GM18909 (cell line): ENCODE measurements around the gene ITIH5.

Experiments
- ATAC-seq: cut with Tn5 transposase; IDR thresholded peaks from one replicate; pipeline ENCODE4 v1.9.1; 2021; ENCODE audit warnings: mild to moderate bottlenecking; ENCODE audit not compliant: unreplicated experiment, poor library complexity

Gene ITIH5

DNA sequence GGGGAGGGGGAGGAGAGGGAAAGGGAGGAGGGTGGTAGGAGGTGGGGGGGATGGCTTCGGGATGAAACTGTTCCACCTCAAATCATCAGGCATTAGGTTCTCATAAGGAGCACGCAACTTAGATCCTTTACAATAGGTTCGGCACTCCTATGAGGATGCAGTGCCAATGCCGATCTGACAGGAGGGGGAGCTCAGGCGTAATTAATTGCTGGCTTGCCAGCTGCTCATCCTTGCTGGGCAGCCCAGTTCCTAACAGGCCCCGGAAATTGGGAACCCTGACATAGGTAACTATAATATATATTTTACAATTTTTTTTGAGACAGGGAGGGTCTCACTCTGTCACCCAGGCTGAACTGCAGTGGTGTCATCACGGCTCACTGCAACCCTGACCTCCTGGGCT lies 137.1 kb downstream of the ITIH5 start:
- no peak for ATAC-seq

DNA sequence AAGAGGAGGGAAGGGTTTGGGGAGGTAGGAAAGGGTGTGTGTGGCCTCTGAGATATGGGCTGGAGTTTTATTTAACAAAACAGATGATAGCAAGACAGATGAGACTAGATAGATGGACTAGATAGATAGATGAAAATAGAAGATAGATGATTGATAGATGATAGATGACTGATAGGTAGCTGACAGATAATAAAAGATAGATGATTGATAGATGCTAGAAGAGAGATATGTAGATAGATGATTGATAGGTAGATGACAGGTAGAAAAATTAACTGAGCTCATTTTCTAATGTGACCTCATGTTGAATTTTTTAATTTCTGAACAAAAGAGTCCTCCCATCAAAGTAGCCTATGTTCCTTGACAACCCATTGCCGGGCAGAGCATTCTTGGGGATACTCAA lies 139.3 kb downstream of the ITIH5 start:
- ATAC-seq = no peak

DNA sequence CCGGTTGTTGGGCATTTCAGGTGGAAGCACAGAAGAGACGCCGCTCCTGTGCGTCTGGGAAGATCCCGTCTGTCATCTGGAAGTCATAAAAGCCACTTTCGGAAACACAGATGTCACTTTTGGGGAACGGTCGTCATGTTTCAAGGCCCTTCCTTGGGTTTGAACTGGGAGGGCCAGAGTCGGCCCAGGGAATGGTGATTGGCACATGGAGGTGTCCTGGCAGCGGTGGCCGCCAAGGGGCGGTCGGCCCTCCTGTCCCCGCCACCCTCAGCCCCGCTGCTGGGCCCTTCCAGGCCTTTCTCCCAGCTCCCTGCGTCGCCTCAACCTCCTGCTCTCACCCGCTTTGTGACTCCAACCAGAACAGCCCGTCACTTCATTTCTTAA lies 140.8 kb downstream of the ITIH5 start:
- no peak for ATAC-seq

DNA sequence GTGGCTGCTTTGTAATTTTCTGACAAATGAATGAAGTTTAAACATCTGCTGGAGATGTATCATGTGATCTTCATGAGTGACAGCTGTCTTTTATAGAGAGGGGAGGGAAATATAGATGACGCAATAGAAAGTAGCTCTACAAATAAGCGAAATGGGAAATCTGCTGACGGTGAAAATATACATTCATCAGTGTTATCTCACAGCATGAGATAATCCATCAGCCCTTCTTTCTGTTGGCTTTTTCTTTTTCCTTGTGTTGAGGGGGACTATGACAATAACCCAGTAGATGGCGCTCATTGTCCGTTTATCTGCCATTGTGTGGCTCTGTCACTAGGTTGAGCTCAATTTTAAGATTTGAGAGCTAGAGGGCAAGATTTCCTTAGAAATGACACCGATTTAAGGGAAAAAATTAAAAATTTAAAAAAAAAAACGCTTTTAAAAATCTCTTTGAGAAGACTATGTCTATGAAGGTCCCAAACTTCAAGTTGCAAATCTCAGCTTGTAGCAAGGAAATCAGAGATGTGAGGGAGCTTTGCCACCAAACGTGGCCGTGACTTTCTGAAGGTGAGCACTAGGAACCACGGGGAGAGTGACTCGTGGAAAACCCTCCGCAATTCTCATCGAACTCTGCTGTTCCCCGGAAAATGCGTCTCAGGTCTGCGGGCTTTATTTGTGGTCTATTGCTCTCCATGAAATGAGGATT lies 141.3 kb downstream of the ITIH5 start:
- peak; percentile 75 for ATAC-seq

DNA sequence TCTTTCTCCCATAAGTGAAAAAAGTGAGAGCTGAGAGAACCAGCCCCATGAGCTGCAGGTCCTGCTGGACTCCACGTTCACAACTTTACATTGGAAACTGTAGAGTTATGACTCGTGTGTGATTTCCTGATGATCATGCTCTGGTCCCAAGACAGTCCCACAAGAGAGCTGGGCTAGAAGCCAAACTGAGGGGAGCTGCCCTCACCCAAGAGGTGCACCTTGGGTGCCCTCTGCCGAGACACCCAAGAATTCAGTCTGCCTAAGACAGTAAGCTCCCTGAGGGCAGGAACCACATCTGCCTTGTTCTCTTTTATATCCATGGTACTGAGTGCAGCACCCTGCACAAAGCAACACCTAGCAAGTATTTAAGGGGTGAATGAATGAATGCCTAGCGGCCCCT lies 143.1 kb downstream of the ITIH5 start:
- ATAC-seq = no peak

DNA sequence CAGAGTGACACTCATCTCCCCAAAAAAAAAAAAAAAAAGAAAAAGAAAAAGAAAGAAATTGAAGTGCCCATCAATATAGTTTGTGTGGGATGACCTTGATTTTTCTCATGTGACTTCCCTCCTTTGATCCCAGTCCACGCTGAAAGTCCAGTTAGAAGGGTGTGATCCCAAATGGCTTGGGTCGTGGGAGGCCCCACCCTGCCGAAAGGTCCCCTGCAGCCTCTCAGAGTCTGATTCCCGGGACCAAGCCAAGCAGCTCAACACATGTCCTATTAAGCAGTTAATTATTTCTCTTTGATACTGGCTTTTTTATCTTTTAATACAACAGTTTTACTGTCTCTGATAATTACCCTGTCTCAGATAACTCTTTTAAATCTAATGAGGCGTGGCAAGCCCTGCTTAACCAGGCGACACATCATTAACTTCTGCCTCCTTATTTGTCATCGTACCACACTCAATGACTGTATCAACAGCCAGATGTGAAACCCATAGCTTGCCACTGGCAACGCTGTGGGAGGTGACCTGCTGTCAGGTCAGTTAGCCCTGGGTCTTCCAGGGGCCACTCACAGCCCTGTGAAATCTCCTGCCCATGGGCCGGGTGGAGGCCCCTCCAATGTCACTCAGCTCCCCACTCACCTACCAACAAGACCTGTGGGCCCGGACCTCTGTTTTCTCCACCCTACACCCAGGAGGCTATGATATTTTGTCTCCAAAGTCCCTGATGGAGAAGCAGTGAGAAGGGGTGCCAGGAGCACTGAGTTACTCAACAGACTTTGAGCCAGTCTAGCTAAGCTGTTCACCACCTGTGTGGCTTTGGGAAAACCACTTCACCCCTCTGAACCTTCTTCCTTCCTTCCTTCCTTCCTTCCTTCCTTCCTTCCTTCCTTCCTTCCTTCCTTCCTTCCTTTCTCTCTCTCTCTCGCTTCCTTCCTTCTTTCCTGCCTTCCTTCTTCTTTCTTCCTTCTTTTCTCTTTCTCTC lies 146.0 kb downstream of the ITIH5 start:
- ATAC-seq = peak; percentile 86

DNA sequence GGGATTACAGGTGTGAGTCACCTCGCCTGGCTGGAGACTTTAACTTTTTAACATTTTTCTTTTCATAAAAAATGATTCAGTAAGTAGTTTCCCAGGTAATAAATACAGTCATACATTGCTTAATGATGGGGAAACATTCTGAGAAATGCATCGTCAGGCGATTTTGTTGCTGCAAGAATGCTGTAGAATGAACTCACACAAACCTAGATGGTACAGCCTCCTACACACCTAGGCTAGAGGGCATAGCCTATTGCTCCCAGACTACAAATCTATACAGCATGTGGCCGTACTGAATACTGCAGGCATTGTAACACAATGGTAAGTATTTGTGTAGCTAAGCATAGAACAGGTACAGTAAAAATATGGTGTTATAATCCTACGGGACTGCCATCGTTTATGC lies 147.4 kb downstream of the ITIH5 start:
- ATAC-seq = no peak

DNA sequence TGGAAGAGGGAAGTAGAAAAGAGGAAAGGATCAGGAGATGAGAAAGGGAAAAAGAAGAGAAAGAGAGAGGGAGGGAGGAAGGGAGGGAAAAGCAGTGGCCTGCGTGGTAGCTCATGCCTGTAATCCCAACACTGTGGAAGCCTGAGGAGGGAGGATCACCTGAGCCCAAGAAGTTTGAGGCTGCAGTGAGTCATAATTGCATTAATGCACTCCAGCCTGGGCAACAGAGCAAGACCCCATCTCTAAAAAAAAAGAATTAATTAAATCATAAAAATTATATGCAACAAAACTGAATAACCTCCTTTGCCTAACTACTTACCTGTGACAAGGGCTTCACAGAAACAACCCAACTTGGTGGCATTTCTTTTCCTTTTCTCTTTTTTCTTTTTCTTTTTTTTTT lies 148.1 kb downstream of the ITIH5 start:
- ATAC-seq = no peak

DNA sequence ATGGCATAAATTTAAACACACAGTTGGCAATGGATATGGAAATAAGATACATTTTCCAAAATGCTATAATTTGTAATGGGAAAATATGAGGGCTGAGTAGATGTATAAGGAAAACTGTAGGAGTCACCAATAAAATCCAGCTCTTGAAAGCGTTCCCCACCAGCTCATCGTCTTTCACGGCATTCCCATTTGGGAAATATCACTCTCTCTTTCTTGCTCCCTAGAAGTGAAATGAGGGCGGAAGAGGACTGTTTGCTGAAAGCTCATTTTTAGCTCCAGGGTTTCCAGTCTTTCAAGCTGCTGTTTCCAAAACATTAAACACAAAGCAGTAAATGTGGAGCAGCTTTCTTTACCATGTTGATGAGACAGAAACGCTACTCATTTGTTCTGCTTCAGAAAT lies 151.3 kb downstream of the ITIH5 start:
- ATAC-seq = no peak

DNA sequence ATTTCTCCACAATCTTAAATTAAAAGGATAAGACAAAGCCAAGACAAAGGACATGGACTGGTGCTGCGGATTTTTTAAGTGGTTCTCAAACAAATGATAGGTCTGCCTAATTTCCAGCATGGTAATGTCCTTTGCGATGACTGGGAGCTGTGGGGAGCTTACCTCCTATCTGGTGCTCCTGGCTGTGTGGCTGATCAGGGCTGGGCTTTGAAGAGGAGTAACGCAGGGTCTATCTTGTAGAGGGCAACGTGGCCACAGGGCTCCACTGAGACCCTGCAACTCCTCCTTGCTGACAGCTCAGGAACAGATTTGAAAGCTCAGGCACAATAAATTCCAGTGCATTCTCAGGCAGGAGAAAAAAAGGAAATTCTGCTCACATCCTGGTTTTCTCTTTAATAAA lies 152.8 kb downstream of the ITIH5 start:
- ATAC-seq = no peak

DNA sequence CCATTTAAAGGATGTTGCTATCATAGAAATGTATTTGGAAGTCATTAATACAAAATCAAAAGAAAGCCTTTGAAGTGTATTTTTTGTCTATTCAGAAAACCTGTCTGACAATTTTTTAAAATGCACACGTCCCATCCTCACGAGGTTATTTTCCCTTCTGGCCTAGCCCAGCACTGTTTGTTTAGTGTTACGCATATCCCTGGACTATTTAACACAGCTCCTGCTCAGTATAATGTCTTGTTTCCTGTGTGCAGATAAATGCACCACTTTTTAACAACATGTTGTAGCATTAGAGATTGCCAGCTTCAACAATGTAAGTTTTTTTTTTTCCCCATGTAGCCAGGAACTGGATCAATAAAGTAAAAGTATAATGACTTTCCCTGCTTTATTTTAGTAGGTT lies 153.3 kb downstream of the ITIH5 start:
- ATAC-seq = no peak

DNA sequence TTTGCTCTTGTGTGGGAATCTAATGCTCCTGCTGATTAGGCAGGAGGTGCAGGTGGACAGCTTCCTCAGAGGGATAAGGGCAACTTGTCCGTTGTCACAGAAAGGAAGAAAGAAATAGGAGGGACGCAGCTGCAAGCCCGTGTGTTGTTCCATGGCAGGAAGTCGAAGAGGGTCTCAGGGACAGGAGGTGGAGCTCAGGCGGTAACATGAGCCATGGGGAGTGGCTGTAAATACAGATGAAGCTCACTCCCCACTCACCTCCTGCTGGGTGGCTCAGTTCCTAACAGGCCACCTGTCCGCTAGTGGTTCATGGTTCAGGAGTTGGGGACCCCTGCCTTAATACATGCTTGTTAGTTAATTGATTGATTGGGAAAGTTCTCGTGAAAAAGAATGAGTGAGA lies 154.3 kb downstream of the ITIH5 start:
- ATAC-seq = peak; percentile 48

DNA sequence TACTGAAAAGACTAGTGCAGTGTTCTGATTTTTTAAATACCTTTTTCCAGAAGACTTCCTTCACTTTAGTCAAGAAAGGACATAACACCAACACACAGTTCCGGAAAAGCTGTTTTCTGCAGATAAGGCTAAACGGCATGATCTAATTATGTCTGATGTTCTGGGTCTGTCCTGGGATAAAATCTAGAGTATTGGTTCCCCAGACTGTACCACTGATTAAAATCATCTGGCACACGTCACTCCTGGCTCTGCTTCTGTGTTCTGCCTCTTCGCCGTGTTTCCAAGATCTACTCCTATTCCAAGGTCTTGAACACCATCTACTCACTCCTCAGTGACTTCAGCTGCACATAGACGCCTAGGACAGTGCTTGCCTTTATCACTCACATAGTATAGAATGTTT lies 155.2 kb downstream of the ITIH5 start:
- no peak for ATAC-seq
